Retinal pigment epithelial cell (primary cell): ENCODE results near the gene RNGTT.
"Not testable (repeated sequence)": the region's sequence is repeated elsewhere in the genome, so short reads cannot be mapped to it uniquely, and the experiment has no call there.

Source experiments
- DNase-seq: peaks from one replicate; pipeline ENCODE4 v3.0.0-alpha.2; 2010; ENCODE audit warnings: low read depth
- H3K4me3 ChIP-seq: 2 replicates; pipeline ENCODE4 v1.5.1; 2011; ENCODE audit warnings: mild to moderate bottlenecking, low read length, control low read depth, moderate library complexity
- CTCF ChIP-seq: conservative IDR thresholded peaks from 2 replicates; pipeline ENCODE4 v1.5.1; 2011; ENCODE audit warnings: low read depth, low read length, control low read depth, inconsistent platforms

Gene RNGTT

GRCh38 chr6:88985901-88986300, 22.5 kb upstream of the RNGTT start:
- DNase-seq = no peak
- H3K4me3 ChIP-seq = no peak overlapping the region
- no peak for TF ChIP-seq CTCF

- no peak for DNase-seq
- no peak overlapping the region for H3K4me3 ChIP-seq
- no peak for TF ChIP-seq CTCF
These were observed 21.2 kb upstream of the RNGTT start for GRCh38 chr6:88984606-88985005.

GRCh38 chr6:88984152-88984551, 20.7 kb upstream of the RNGTT start:
- no peak for TF ChIP-seq CTCF
- no peak overlapping the region for H3K4me3 ChIP-seq
- no peak for DNase-seq

DNA sequence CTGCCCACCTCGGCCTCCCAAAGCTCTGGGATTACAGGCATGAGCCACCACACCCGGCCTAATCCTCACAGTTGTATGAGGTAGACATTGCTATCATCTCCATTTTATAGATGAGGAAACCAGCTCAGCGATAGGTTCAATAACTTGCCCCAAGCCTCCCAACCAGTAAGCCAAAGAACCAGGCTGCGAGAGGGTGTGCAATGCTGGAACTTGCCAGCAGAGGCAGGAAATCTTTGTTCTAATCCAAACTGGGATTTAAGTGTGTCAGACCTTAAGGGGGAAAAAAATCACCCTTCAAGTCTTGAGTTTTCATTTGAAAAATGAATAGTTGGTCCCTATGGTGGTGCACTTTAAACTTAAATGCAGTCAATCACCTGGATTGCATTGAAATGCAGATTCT, 20.1 kb upstream of the RNGTT start:
- DNase-seq = no peak
- peak; percentile 73 for TF ChIP-seq CTCF
- H3K4me3 ChIP-seq = no peak overlapping the region

GRCh38 chr6:88983129-88983528, 19.7 kb upstream of the RNGTT start:
- not testable (repeated sequence) for DNase-seq, H3K4me3 ChIP-seq

DNA sequence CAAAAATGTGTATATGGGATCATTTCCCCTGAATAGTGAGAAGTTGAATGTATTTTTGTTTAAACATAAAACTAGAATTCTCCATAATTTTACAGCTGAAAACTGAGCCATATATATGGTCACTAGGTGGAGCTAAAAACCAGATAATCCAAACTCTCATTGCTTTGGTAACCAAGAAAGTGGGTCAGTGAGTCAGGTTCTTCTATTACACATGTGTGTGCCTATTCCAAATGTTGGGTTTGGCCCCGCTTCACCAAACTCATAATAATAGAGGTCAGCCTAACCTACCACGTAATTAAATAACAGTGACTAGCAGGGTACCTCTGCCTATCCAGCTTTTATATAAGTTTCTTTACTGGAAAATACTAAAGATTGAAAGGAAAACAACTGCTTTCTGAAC, 19.3 kb upstream of the RNGTT start:
- no peak overlapping the region for H3K4me3 ChIP-seq
- DNase-seq = peak; percentile 18
- peak; percentile 61 for TF ChIP-seq CTCF

DNA sequence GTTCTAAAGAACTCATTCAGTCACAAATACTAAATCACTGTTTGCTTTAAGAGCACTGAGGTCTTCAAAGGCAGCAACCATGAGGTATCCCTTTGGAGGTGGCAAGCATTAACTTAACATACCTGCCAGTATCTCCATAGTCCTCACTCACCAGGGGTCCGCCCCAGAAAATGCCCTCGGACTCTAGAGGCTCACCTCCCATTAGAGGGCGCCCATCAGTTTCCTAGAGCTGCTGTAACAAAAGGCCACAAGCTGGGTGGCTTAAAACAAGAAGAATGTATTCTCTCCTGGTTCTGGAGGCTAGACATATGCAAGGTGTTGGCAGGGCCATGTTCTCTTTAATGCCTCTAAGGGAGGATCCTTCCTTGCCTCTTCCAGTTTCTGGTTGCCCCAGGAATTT, 12.0 kb upstream of the RNGTT start:
- H3K4me3 ChIP-seq = no peak overlapping the region
- TF ChIP-seq CTCF = no peak
- no peak for DNase-seq
